Right renal pelvis (tissue), 4 donors: ENCODE data around the gene MIA3. TPM values are rescaled to one million over a fixed set of nuclear protein-coding genes. Genes with fewer than 3 reads are reported as not detected.
"Not testable (repeated sequence)": the region's sequence is repeated elsewhere in the genome, so short reads cannot be mapped to it uniquely, and the experiment has no call there.

ENCODE experiments used
- DNase-seq, 4 donors: peaks; one replicate each; pipeline ENCODE4 v3.0.0-alpha.2; 2013; ENCODE audit warnings: low read depth in 4 of 4, low spot score in 3 of 4, missing footprints in 1 of 4
- polyA plus RNA-seq, 4 donors: library from polyadenylated mRNA; unstranded; fragments of 120-200 nt; gene quantifications; one replicate each; pipeline ENCODE4 v1.2.1, GENCODE V29; 2013; ENCODE audit not compliant: insufficient read length in 4 of 4

Gene MIA3
- polyA plus RNA-seq, 4 donors, result 59.4 to 84.3 (median 71.2) TPM

DNA sequence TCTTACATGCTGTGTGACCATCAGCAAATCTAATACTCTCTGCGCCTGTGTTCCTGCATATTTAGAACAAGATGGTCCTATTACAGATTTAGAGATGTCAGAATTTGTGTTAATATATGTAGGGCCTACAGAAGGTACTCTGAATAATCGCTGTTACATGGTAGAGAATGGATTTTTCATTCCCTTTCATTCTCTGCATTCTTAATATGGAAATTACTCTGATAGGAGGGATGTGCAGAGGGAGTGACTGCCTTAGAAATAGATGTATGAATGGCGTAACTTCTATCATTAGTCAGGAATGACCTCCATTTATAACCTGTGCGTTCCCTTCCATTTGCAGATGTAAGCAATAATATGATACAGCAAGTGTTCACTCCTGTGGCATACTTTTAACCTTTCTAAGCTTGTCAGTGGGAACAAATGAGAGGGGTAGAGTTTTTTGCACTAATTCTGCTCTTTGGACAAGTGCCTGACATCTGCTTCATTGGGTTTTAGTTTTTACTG, 45.6 kb downstream of the MIA3 start:
- no peak for DNase-seq

GRCh38 chr1:222665964-222666363, 48.1 kb downstream of the MIA3 start:
- no peak for DNase-seq

DNA sequence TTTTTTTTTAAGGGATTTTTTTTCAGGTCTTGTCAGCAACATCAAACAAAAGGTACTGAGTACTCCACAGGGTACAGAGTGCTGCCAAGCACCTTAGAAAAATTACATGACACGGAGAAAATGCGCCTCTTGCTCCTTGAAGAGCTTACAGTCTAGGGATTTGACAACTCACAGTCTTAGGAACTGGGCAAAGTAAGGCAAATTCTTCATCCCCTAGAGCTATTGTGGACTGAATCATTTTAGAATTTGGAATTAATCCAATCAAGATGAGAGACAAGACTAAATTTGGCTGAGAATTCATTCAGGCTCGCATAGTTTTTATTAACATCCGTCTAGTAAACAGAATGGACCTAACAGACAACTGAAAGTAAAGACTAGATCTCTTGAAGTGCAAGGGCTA, 50.3 kb downstream of the MIA3 start:
- not testable (repeated sequence) for DNase-seq

DNA sequence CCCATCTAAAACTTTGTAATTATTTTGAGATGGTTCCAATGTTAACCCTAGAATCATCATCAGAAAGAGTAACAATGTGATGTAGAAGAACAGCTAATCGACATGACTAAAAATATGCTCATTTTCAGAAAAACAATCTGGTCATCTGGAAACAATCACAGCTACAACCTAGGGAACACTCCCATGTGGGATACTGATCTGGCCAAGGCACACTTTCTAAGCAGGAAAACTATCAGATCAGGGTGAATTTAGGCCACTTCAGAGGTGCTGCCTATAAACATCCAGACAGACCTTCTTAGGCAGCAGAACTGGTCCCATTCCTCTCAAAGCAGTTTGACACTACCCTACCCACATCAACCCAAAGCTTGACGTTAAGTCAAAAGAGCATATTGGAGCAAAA, 51.2 kb downstream of the MIA3 start:
- not testable (repeated sequence) for DNase-seq

DNA sequence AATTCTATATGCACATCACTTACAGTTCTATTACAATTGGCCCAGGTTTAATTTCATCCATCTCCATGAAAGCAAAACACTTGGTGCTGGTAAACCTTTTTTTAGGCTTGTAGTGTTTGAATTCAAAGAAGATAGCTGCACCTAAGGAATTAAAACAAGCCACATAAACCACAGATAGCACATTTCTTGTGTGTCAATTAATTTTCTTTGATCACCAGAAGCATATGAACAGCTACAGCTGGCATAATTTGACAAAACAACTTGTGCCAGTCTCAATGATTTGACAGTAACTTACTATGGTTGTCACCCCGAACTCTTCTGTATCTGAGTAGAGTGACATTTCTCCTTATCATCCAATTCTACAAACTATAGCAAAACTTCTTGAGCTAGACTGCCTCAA, 52.2 kb downstream of the MIA3 start:
- DNase-seq, result no peak

DNA sequence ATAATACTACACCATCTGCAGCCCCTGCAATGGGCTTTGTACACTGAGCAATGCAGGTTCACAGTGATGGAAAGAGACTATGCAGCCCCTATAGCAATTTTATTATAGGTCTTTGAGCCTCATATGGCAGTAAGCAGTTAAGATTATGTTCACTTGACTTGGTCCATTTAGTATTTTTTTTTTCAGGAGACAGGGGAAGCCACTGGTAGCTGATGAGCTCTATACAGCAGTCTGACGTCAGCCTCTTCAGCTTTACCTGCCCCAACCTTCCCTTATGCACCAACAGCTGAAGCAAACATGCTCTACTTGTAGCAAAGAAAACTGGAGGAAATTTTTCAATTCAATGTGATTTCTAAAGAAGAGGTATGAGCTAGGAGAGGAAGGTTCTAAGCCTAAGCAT, 62.2 kb downstream of the MIA3 start:
- no peak for DNase-seq

- DNase-seq, result no peak
Observed at GRCh38 chr1:222691016-222691415, 73.1 kb downstream of the MIA3 start.

- DNase-seq, result no peak
Observed at GRCh38 chr1:222694927-222695326, 77.0 kb downstream of the MIA3 start.

- no peak for DNase-seq
Observed at GRCh38 chr1:222696741-222697140, 78.8 kb downstream of the MIA3 start.

DNA sequence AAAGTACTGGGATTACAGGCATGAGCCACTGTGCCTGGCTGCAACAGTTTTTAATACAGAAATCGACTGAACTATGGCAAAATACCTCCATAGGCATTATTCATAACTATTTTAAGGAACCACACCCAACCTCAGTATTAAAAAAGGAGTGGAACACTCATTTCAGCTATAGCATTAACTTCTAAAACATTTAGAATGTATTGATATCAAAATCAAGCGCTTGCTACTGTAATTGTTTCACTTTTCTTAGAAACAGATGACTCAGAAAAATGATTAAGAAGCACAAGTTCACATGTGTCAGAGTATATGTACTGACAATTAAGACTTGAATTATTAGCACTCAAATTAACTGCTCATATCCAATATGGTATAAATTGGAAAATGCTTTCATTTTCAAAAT, 79.3 kb downstream of the MIA3 start:
- DNase-seq, result no peak

GRCh38 chr1:222697826-222698225, 79.9 kb downstream of the MIA3 start:
- DNase-seq, result no peak

- no peak for DNase-seq
Observed at GRCh38 chr1:222702210-222702609, 84.3 kb downstream of the MIA3 start.

GRCh38 chr1:222704260-222704659, 86.4 kb downstream of the MIA3 start:
- no peak for DNase-seq

DNA sequence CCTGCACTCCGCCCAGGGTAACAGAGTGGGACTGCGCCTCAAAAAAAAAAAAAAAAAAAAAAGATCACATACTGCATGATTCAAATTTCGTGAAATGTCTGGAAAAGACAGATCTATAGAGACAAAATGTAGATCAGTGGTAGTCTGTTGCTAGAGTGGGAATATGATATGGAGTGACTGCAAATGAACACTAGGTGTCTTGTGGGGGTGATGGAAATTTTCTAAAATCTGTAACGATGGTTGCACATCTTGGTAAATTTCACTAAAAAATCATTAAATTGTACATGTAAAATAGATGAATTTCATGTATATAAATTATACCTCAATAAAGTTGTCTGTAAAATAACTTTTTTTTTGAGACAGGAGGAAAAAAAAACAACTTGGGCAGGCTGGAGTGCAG, 88.9 kb downstream of the MIA3 start:
- DNase-seq, result no peak

DNA sequence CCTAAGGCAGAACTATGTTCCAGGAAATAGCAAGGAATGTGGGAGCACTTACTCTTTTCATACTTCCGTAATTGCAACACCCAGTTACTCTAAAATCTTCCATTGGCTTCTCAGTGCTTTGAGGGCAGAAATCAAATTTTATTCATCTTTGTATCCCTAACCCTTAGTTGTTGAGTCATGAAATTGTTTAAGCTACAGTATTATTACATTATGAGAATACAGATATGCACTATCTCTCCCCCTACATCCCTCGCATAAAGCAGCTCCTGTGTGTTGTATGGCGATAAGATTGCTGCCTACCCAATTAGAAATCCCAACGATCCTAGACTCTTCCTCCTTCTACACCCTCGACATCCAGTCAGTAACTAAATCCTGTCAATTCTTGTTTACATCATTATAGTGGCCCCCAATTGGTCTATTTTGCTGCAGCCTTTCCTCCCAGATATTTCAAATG, 91.8 kb downstream of the MIA3 start:
- DNase-seq, result no peak

DNA sequence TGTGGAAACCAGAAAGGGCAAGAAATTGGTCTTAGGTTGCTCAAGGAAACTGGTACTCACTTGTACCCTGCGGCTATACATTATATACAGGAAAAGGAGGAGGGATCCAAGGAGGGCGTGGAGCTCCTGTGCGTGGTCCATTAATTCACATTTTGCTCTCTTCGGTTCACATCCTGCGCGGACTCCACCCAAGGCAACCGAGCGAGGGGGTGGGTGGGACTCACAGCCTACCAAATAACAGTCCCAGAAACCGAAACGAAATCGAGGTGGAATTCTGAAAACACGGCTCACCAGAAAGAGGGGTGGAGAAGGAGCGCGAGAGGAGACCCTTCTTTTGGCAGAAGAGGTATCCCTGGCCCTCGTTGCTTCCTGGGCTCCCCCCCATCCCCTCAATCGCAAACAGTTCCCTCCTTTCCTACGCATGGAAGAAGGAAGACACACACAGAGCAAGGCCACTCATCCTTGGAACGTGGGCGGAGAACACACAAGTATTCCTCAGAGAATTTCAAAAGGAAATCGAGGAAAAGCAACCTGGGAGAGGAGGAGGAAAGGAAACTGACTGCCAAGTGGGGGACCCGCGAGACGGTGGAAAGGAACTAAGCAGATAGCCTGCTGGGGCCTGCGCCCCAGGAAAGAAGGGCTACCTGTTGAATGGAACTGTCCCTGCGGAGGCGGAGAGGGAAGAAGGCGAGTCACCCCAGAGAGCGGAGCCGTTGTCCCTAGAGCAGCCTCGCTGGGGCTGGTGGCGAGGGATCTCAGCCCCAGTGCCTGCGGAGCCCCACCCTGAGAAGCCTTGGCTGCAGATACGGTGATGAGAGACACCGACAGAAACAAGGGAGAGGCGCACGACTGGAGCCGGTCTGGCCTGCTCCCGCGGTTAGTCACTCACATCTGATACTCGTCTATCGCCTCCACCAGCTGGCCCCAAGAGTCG, 93.7 kb downstream of the MIA3 start:
- peak; percentile 16 to 53 (median 42) for DNase-seq

- peak; percentile 80 to 90 (median 82) for DNase-seq
Observed at GRCh38 chr1:222712253-222713090, 94.6 kb downstream of the MIA3 start, which contains the start of the genes AIDA and BROX. Gene AIDA (minus strand): TSS chr1:222712491. CDS start chr1:222712317, 174 bp downstream. Gene BROX (plus strand): TSS chr1:222712564. CDS start chr1:222715700, 3,136 bp downstream.

DNA sequence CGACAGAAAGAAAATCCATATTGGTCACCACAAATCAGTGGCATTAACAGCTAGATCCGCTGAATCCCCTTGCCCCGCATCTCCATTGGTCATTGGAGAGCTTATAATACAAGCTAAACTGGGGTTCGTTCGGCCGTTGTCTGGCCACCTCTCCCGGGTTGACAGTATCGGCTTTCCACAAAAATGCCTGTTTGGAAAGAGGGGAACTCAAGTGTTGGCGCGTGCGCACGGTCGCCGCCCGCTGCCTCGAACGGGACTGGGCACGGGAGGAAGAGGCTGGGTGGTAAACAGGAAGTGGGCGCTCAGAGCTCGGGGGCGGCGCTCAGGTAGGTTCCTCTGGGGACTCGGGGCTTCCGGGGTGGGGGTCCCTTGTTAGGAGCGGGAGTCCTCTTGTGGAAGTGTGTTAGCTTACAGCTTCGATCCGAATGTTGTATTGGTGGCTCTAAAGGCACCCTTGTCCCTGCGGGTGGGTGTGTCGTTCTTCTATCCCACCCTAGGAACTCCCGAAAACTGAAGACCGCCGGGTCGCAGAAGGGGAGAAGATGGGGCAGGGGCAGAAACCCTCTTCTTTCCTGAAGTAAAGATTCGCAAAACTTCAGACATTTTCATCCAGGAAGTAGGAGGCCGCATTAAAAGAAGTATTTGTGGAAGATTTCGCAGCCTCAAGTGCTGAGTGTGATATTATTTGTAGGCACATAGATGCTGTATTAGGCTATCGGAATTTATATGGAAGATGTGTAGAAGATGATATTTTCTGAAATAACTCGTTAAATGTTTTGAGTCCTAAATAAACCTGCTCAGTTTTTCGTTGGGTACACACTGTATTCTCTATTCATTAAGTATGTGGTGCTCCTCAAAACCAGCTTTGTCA, 95.4 kb downstream of the MIA3 start:
- peak; percentile 84 to 94 (median 92) for DNase-seq

GRCh38 chr1:222716393-222716792, 98.5 kb downstream of the MIA3 start:
- no peak for DNase-seq
